ENCODE data around the gene PPARA.

The PPARA gene

GRCh38 chr22:46120420-46120737 lies 29.9 kb upstream of the PPARA start:
- H3K27ac Mint-ChIP-seq = peak overlapping the region in 2 of 3 experiments; percentile 57 to 61
- no peaks in the 10 kb centered on the region for H3K36me3 Mint-ChIP-seq (ENCODE audit: low read depth)
- no peak overlapping the region for H3K4me3 Mint-ChIP-seq
- H3K4me1 Mint-ChIP-seq = peaks cover 5% of the 10 kb centered on the region
- peaks cover 4% of the 10 kb centered on the region for H3K27me3 Mint-ChIP-seq (ENCODE audit: low read depth)
- TF ChIP-seq CTCF (IDR thresholded peaks at IDR 0.05; ENCODE audit: unreplicated experiment in 3 of 3) = no peak
- no peaks in the 10 kb centered on the region for H3K9me3 Mint-ChIP-seq

- Mint-ChIP-seq H3K4me1 (peaks cover 5% of the 10 kb centered on the region), H3K27me3 (ENCODE audit: low read depth) (peaks cover 4% of the 10 kb centered on the region), H3K4me3 (no peak overlapping the region), H3K27ac (no peak overlapping the region), H3K9me3 (no peaks in the 10 kb centered on the region), H3K36me3 (ENCODE audit: low read depth) (no peaks in the 10 kb centered on the region)
- TF ChIP-seq CTCF (IDR thresholded peaks at IDR 0.05; ENCODE audit: unreplicated experiment in 3 of 3) = no peak
Measured at GRCh38 chr22:46121079-46121478, 29.2 kb upstream of the PPARA start.

GRCh38 chr22:46121523-46122287 lies 28.6 kb upstream of the PPARA start:
- Mint-ChIP-seq H3K9me3 (no peaks in the 10 kb centered on the region), H3K27me3 (ENCODE audit: low read depth) (peaks cover 4% of the 10 kb centered on the region), H3K4me1 (peaks cover 5% of the 10 kb centered on the region), H3K27ac (no peak overlapping the region), H3K36me3 (ENCODE audit: low read depth) (no peaks in the 10 kb centered on the region), H3K4me3 (no peak overlapping the region)
- no peak for TF ChIP-seq CTCF (IDR thresholded peaks at IDR 0.05; ENCODE audit: unreplicated experiment in 3 of 3)

- Mint-ChIP-seq H3K27ac (no peak overlapping the region), H3K4me3 (no peak overlapping the region), H3K36me3 (ENCODE audit: low read depth) (no peaks in the 10 kb centered on the region), H3K27me3 (ENCODE audit: low read depth) (peaks cover 4% of the 10 kb centered on the region), H3K9me3 (no peaks in the 10 kb centered on the region), H3K4me1 (peaks cover 5% of the 10 kb centered on the region)
- TF ChIP-seq CTCF (IDR thresholded peaks at IDR 0.05; ENCODE audit: unreplicated experiment in 3 of 3) = peak; percentile 93 to 96 (median 93)
Measured at GRCh38 chr22:46122511-46122971, 27.8 kb upstream of the PPARA start.

GRCh38 chr22:46122980-46123693 lies 27.2 kb upstream of the PPARA start:
- H3K9me3 Mint-ChIP-seq = no peaks in the 10 kb centered on the region
- TF ChIP-seq CTCF (IDR thresholded peaks at IDR 0.05; ENCODE audit: unreplicated experiment in 3 of 3) = no peak
- peaks cover 3% of the 10 kb centered on the region for H3K27me3 Mint-ChIP-seq (ENCODE audit: low read depth)
- H3K36me3 Mint-ChIP-seq (ENCODE audit: low read depth) = no peaks in the 10 kb centered on the region
- no peak overlapping the region for H3K27ac Mint-ChIP-seq
- peaks cover 5% of the 10 kb centered on the region for H3K4me1 Mint-ChIP-seq
- no peak overlapping the region for H3K4me3 Mint-ChIP-seq
